GM12874 (cell line): Measurements from ENCODE around the gene FGD4.

Source experiments
- CTCF ChIP-seq: IDR thresholded peaks from 2 replicates; pipeline ENCODE4 v1.5.1; 2011; ENCODE audit warnings: low read depth, mild to moderate bottlenecking, control low read depth, low read length, moderate library complexity; ENCODE audit not compliant: insufficient read depth

Gene FGD4

GRCh38 chr12:32558903-32559302 is 159.5 kb downstream of the FGD4 start:
- TF ChIP-seq CTCF, result no peak

- no peak for TF ChIP-seq CTCF
These were observed 160.1 kb downstream of the FGD4 start for GRCh38 chr12:32559434-32559833.

GRCh38 chr12:32560520-32560919 is 161.2 kb downstream of the FGD4 start:
- TF ChIP-seq CTCF, result no peak

DNA sequence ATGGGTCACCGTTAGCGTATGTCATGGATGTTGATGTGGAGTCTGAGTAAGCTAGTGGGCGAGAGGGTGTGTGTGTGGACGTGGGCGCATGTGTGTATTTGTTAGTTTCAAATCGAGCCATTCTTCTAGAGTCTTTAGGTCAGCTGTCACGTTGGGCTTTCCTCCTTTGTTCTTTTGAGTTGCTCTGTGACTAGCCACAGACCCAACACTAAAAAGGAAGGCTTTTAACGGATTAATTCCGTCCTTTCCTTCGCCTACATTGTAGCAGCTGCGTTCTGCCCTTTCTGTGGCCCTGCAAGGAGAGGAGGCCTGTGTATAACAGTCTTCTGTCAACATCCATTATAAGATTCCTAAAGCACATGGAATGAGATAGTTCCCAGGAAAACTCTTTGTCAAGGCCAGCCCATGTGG is 162.6 kb downstream of the FGD4 start:
- no peak for TF ChIP-seq CTCF

- TF ChIP-seq CTCF, result no peak
These were observed 167.4 kb downstream of the FGD4 start for GRCh38 chr12:32566663-32567295.

DNA sequence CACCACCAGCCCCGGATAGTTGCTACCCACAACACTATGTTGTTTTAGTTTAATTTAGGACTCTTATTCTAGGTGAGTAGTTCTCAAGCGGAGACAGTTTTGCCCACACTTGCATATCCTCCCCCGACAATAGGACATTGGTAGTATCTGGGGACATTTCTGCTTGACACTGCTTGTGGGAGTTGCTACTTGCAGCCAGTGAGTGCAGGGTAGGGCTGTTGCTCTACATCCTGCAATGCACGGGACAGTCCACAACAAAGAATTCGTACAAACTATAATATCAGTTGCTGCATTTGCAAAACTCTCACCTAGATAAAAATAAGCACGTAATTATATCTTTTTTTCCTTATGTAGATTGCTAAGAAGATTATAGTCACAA is 167.9 kb downstream of the FGD4 start:
- TF ChIP-seq CTCF, result no peak

GRCh38 chr12:32568228-32568627 is 168.9 kb downstream of the FGD4 start:
- no peak for TF ChIP-seq CTCF
